Measurements from ENCODE around the gene SIRPD.
"Not testable (repeated sequence)": the region's sequence is repeated elsewhere in the genome, so short reads cannot be mapped to it uniquely, and the experiment has no call there.

Gene SIRPD

GRCh38 chr20:1577906-1578305 is 20.4 kb upstream of the SIRPD start:
- ChIA-PET CTCF (no interaction called here), POLR2A (ENCODE audit: low non-redundant PET) (no interaction called here)
- DNase-seq (ENCODE audit: low spot score): no peak
- TF ChIP-seq CTCF (conservative IDR thresholded peaks at IDR 0.05; ENCODE audit: low read depth): no peak
- no peak overlapping the region for H3K27ac ChIP-seq

DNA sequence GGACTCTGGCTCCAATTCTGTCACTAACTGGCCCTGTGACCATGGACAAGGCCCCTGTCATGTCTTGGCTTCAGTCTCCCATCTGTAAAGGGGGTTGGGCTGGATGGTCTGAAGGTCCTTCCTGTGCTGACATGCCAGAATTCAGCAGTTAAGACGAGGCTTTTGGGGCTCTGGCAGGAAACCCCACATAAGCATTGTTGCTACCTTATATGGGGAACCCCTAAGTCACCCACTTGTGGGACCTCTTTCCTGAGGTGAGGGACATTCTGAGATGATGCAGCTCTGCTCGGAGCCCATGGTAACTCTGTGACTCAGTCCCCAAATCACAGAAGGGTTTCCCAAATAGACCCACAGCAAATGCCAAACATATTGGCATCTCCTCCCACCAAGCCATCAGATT is 19.8 kb upstream of the SIRPD start:
- CTCF ChIA-PET; DNase-seq (ENCODE audit: low spot score); H3K27ac ChIP-seq; POLR2A ChIA-PET (ENCODE audit: low non-redundant PET): not testable (repeated sequence)

DNA sequence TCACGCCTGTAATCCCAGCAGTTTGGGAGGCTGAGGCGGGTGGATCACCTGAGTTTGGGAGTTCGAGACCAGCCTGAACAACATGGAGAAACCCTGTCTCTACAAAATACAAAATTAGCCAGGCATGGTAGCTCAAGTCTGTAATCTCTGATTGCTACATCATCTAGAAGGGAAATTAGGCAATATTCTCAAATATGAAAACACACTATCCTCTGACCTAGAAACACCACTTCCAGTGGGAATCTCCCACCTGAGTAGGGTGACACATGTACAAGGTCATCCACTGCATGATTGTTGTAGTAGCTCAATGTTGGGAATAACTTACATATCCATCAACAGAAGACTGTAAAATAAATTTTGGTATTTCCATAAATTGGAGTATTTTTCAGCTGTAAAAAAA is 19.1 kb upstream of the SIRPD start:
- POLR2A ChIA-PET (ENCODE audit: low non-redundant PET): no interaction called here
- CTCF ChIA-PET: interaction anchor here (0.5 to 0.6 kb wide), 2 partner anchors 9 to 39 kb away, joined by 3 read pairs; no protein-coding TSS in a partner anchor

GRCh38 chr20:1576003-1576402 is 18.5 kb upstream of the SIRPD start:
- H3K27ac ChIP-seq; POLR2A ChIA-PET (ENCODE audit: low non-redundant PET); DNase-seq (ENCODE audit: low spot score); CTCF ChIA-PET: not testable (repeated sequence)

More for the DNA sequence above, 19.1 kb upstream of the SIRPD start:
- DNase-seq (ENCODE audit: low spot score): no peak
- H3K27ac ChIP-seq: no peak overlapping the region
- no peak for TF ChIP-seq CTCF (conservative IDR thresholded peaks at IDR 0.05; ENCODE audit: low read depth)

GRCh38 chr20:1571583-1571982 is 14.1 kb upstream of the SIRPD start:
- POLR2A ChIA-PET (ENCODE audit: low non-redundant PET); H3K27ac ChIP-seq; DNase-seq (ENCODE audit: low spot score): not testable (repeated sequence)
- CTCF ChIA-PET: interaction anchor here (0.6 kb wide), 1 partner anchor 607 kb away, joined by 3 read pairs; no protein-coding TSS in a partner anchor

GRCh38 chr20:1569415-1569881 is 11.9 kb upstream of the SIRPD start:
- no peak overlapping the region for H3K27ac ChIP-seq
- peak; percentile 92 for DNase-seq (ENCODE audit: low spot score)
- POLR2A ChIA-PET (ENCODE audit: low non-redundant PET): no interaction called here
- no peak for TF ChIP-seq CTCF (conservative IDR thresholded peaks at IDR 0.05; ENCODE audit: low read depth)
- CTCF ChIA-PET: no interaction called here

GRCh38 chr20:1568163-1568490 is 10.6 kb upstream of the SIRPD start:
- CTCF ChIA-PET: no interaction called here
- TF ChIP-seq CTCF (conservative IDR thresholded peaks at IDR 0.05; ENCODE audit: low read depth): no peak
- POLR2A ChIA-PET (ENCODE audit: low non-redundant PET): no interaction called here
- DNase-seq (ENCODE audit: low spot score): no peak
- H3K27ac ChIP-seq: no peak overlapping the region

DNA sequence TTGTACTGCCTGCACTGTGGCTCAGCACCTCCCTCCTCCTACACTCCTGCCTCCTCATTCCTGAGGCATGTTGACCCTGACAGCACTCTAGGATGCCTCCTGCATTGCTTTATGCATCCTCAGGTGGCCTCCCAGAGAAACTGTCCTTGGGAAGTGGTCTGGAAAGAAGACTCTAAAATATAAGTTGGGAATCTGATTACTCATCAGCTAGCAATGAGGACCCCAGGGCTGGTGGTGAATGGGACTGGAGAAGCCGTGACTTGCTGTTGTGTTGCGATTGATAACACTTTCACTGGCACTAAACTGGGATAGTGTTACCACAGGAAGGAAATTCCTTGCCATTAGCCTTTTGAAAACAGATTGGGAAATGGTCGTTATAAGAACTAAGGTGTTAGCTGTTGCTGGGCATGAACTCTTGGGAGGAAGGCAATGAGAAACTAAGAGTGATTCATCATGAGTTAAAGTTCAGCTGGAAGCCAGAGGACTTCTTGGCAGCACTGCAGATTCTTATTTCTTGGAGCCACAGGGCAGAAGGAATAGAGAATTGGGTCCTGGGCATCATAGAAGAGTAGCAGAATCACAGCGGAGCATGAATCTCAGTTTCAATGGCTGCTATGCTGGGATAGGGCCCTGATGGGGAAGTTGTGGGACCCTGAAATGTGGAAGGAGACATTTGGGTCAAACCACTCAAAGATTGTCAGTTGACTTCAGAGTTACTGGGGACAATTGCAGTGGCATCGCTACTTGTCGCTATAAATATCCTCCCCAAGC is 10.1 kb upstream of the SIRPD start:
- DNase-seq (ENCODE audit: low spot score): peak; percentile 89
- no peak for TF ChIP-seq CTCF (conservative IDR thresholded peaks at IDR 0.05; ENCODE audit: low read depth)
- POLR2A ChIA-PET (ENCODE audit: low non-redundant PET): no interaction called here
- CTCF ChIA-PET: interaction anchor here (0.7 kb wide), 1 partner anchor 9 kb away, joined by 3 read pairs; no protein-coding TSS in a partner anchor
- H3K27ac ChIP-seq: peak overlapping the region; percentile 59
